Measurements from ENCODE around the gene PTTG1IP2.

DNA sequence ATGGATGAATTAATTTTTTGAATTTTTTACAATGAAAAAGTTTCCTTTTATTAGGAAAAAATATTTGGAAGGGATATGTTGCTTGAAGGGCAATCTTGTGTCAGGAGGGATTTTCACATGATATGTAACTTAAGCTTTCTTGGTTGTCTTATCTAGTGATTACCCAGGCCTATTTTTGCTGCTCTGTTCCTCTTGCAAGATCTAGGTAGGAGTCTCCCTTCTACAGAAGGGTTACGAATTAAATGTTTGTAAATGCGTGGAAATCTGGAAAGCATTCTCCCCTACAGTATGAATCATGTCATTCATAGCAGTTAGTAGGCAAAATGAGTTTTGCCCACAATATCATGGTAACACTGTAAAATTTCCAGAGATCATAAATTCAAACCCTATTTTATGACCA, 69.0 kb downstream of the PTTG1IP2 start:
- TF ChIP-seq, protein P1, sequence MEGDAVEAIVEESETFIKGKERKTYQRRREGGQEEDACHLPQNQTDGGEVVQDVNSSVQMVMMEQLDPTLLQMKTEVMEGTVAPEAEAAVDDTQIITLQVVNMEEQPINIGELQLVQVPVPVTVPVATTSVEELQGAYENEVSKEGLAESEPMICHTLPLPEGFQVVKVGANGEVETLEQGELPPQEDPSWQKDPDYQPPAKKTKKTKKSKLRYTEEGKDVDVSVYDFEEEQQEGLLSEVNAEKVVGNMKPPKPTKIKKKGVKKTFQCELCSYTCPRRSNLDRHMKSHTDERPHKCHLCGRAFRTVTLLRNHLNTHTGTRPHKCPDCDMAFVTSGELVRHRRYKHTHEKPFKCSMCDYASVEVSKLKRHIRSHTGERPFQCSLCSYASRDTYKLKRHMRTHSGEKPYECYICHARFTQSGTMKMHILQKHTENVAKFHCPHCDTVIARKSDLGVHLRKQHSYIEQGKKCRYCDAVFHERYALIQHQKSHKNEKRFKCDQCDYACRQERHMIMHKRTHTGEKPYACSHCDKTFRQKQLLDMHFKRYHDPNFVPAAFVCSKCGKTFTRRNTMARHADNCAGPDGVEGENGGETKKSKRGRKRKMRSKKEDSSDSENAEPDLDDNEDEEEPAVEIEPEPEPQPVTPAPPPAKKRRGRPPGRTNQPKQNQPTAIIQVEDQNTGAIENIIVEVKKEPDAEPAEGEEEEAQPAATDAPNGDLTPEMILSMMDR (conservative IDR thresholded peaks at IDR 0.05; ENCODE audit: low read length): no peak
- TF ChIP-seq EZH2phosphoT487 (IDR thresholded peaks at IDR 0.05; ENCODE audit: borderline replicate concordance, low read depth, low read length): no peak
